ENCODE data around the gene ACMSD. TPM values are rescaled to one million over a fixed set of nuclear protein-coding genes. Genes with fewer than 3 reads are reported as not detected.
"Not testable (repeated sequence)": the region's sequence is repeated elsewhere in the genome, so short reads cannot be mapped to it uniquely, and the experiment has no call there.

The ACMSD gene
- polyA plus RNA-seq, 2 donors: not detected

DNA sequence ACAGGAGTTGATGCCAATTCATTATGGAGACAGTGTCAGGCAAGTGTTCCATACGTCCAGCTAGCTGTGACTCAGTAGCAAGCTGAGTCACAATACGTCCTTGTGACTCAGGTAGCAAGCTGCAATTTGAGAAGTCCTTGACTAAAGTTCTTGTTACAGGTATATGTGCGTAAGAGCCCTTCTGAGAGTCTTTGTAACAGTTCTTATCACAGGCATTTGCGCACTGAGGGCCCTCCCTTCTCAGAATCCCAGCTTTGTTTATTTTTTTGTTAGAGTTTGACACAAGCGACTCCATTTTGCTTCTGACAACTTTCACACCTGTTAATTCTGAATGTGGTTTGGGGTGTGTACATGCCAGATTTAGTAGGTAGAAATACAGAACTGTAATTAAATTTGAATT is 20.1 kb upstream of the ACMSD start:
- Histone ChIP-seq H3K4me1 (ENCODE audit: control insufficient read depth in 2 of 2, insufficient read depth in 2 of 2, low read length in 1 of 2) (no peaks in the 10 kb centered on the region), H3K9me3 (ENCODE audit: control insufficient read depth in 2 of 2, insufficient read depth in 1 of 2, low read depth in 1 of 2, low read length in 1 of 2) (no peaks in the 10 kb centered on the region), H3K4me3 (ENCODE audit: low read depth in 1 of 2, low read length in 2 of 2) (no peak overlapping the region), H3K27me3 (ENCODE audit: control insufficient read depth in 1 of 2, insufficient read depth in 2 of 2, low read length in 2 of 2) (no peaks in the 10 kb centered on the region), H3K27ac (ENCODE audit: low read depth in 2 of 2, low read length in 1 of 2) (no peak overlapping the region), H3K36me3 (ENCODE audit: control insufficient read depth in 2 of 2, insufficient read depth in 2 of 2, low read length in 1 of 2) (no peaks in the 10 kb centered on the region)
- WGBS, 2 donors: 58 to 65% methylated on average over 5 of the region's 5 CpGs

- Histone ChIP-seq H3K27ac (ENCODE audit: low read depth in 2 of 2, low read length in 1 of 2) (no peak overlapping the region), H3K9me3 (ENCODE audit: control insufficient read depth in 2 of 2, insufficient read depth in 1 of 2, low read depth in 1 of 2, low read length in 1 of 2) (no peaks in the 10 kb centered on the region), H3K4me1 (ENCODE audit: control insufficient read depth in 2 of 2, insufficient read depth in 2 of 2, low read length in 1 of 2) (no peaks in the 10 kb centered on the region), H3K4me3 (ENCODE audit: low read depth in 1 of 2, low read length in 2 of 2) (no peak overlapping the region), H3K27me3 (ENCODE audit: control insufficient read depth in 1 of 2, insufficient read depth in 2 of 2, low read length in 2 of 2) (no peaks in the 10 kb centered on the region), H3K36me3 (ENCODE audit: control insufficient read depth in 2 of 2, insufficient read depth in 2 of 2, low read length in 1 of 2) (no peaks in the 10 kb centered on the region)
- 66% methylated on average over 2 of the region's 2 CpGs for WGBS, 2 donors
Measured at GRCh38 chr2:134819334-134819733, 19.1 kb upstream of the ACMSD start.

GRCh38 chr2:134823431-134823830 is 15.0 kb upstream of the ACMSD start:
- Histone ChIP-seq H3K4me3 (ENCODE audit: low read depth in 1 of 2, low read length in 2 of 2) (no peak overlapping the region), H3K4me1 (ENCODE audit: control insufficient read depth in 2 of 2, insufficient read depth in 2 of 2, low read length in 1 of 2) (no peaks in the 10 kb centered on the region), H3K9me3 (ENCODE audit: control insufficient read depth in 2 of 2, insufficient read depth in 1 of 2, low read depth in 1 of 2, low read length in 1 of 2) (no peaks in the 10 kb centered on the region), H3K36me3 (ENCODE audit: control insufficient read depth in 2 of 2, insufficient read depth in 2 of 2, low read length in 1 of 2) (no peaks in the 10 kb centered on the region), H3K27me3 (ENCODE audit: control insufficient read depth in 1 of 2, insufficient read depth in 2 of 2, low read length in 2 of 2) (no peaks in the 10 kb centered on the region), H3K27ac (ENCODE audit: low read depth in 2 of 2, low read length in 1 of 2) (no peak overlapping the region)
- WGBS, 2 donors: 60 to 62% methylated on average over 2 of the region's 2 CpGs

- Histone ChIP-seq H3K4me1 (ENCODE audit: control insufficient read depth in 2 of 2, insufficient read depth in 2 of 2, low read length in 1 of 2) (no peaks in the 10 kb centered on the region), H3K4me3 (ENCODE audit: low read depth in 1 of 2, low read length in 2 of 2) (no peak overlapping the region), H3K27ac (ENCODE audit: low read depth in 2 of 2, low read length in 1 of 2) (no peak overlapping the region), H3K9me3 (ENCODE audit: control insufficient read depth in 2 of 2, insufficient read depth in 1 of 2, low read depth in 1 of 2, low read length in 1 of 2) (no peaks in the 10 kb centered on the region), H3K27me3 (ENCODE audit: control insufficient read depth in 1 of 2, insufficient read depth in 2 of 2, low read length in 2 of 2) (no peaks in the 10 kb centered on the region), H3K36me3 (ENCODE audit: control insufficient read depth in 2 of 2, insufficient read depth in 2 of 2, low read length in 1 of 2) (no peaks in the 10 kb centered on the region)
- WGBS, 2 donors: 75 to 78% methylated on average over 2 of the region's 2 CpGs
Measured at GRCh38 chr2:134823832-134824231, 14.6 kb upstream of the ACMSD start.

- 74 to 89% methylated on average over 9 to 13 of the region's 13 CpGs for WGBS, 2 donors
- H3K9me3 ChIP-seq (ENCODE audit: control insufficient read depth in 2 of 2, insufficient read depth in 1 of 2, low read depth in 1 of 2, low read length in 1 of 2); H3K4me1 ChIP-seq (ENCODE audit: control insufficient read depth in 2 of 2, insufficient read depth in 2 of 2, low read length in 1 of 2); H3K4me3 ChIP-seq (ENCODE audit: low read depth in 1 of 2, low read length in 2 of 2); H3K27me3 ChIP-seq (ENCODE audit: control insufficient read depth in 1 of 2, insufficient read depth in 2 of 2, low read length in 2 of 2); H3K27ac ChIP-seq (ENCODE audit: low read depth in 2 of 2, low read length in 1 of 2); H3K36me3 ChIP-seq (ENCODE audit: control insufficient read depth in 2 of 2, insufficient read depth in 2 of 2, low read length in 1 of 2): not testable (repeated sequence)
Measured at GRCh38 chr2:134825716-134826115, 12.7 kb upstream of the ACMSD start.

DNA sequence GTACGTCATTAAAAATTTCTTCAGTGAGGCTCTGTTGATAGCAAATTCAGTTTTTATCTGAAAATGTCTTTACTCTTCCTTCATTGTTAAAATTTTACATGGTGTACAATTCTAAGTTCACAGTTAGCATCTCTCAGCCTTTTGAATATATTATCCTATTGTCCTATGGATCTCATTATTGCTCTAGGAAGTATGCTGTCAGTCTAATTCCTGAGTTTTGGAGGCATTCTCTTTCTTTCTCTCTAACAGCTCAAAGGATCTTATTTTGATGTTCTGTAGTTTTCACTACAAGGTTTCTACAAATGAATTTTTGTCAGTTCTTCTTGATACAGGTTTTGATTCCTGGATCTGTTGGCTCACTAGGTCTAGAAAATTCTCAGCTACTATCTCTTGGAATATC is 2.9 kb upstream of the ACMSD start:
- Histone ChIP-seq H3K9me3 (ENCODE audit: control insufficient read depth in 2 of 2, insufficient read depth in 1 of 2, low read depth in 1 of 2, low read length in 1 of 2) (no peaks in the 10 kb centered on the region), H3K36me3 (ENCODE audit: control insufficient read depth in 2 of 2, insufficient read depth in 2 of 2, low read length in 1 of 2) (no peaks in the 10 kb centered on the region), H3K4me3 (ENCODE audit: low read depth in 1 of 2, low read length in 2 of 2) (no peak overlapping the region), H3K4me1 (ENCODE audit: control insufficient read depth in 2 of 2, insufficient read depth in 2 of 2, low read length in 1 of 2) (no peaks in the 10 kb centered on the region), H3K27ac (ENCODE audit: low read depth in 2 of 2, low read length in 1 of 2) (no peak overlapping the region), H3K27me3 (ENCODE audit: control insufficient read depth in 1 of 2, insufficient read depth in 2 of 2, low read length in 2 of 2) (peaks cover 0 to 2% of the 10 kb centered on the region in 2 donors)
- 88 to 91% methylated on average over 1 of the region's 1 CpG for WGBS, 2 donors

DNA sequence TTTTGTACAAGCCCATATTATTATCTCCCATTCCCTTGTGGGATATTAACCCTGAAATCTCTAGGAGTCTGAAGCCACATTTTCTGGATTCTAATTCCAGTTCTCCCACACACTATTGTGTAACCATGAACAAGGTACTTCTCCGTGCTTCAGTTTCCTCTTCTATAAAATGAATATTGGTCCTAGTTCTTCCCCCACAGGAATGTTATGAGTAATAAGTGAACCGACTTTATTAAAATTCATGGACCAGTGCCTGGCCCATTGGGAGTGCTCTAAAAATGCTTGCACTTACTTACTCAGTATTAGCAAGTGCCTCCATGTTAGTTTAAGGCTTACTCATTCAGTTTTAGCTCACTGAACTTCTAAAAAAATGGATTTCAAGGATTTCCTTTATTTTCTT is 1.4 kb upstream of the ACMSD start:
- no peak overlapping the region for H3K4me3 ChIP-seq (ENCODE audit: low read depth in 1 of 2, low read length in 2 of 2)
- H3K4me1 ChIP-seq (ENCODE audit: control insufficient read depth in 2 of 2, insufficient read depth in 2 of 2, low read length in 1 of 2): no peaks in the 10 kb centered on the region
- H3K27me3 ChIP-seq (ENCODE audit: control insufficient read depth in 1 of 2, insufficient read depth in 2 of 2, low read length in 2 of 2): peaks cover 0 to 2% of the 10 kb centered on the region in 2 donors
- H3K36me3 ChIP-seq (ENCODE audit: control insufficient read depth in 2 of 2, insufficient read depth in 2 of 2, low read length in 1 of 2): no peaks in the 10 kb centered on the region
- 67% methylated on average over 2 of the region's 2 CpGs for WGBS, 2 donors
- H3K27ac ChIP-seq (ENCODE audit: low read depth in 2 of 2, low read length in 1 of 2): no peak overlapping the region
- H3K9me3 ChIP-seq (ENCODE audit: control insufficient read depth in 2 of 2, insufficient read depth in 1 of 2, low read depth in 1 of 2, low read length in 1 of 2): no peaks in the 10 kb centered on the region

DNA sequence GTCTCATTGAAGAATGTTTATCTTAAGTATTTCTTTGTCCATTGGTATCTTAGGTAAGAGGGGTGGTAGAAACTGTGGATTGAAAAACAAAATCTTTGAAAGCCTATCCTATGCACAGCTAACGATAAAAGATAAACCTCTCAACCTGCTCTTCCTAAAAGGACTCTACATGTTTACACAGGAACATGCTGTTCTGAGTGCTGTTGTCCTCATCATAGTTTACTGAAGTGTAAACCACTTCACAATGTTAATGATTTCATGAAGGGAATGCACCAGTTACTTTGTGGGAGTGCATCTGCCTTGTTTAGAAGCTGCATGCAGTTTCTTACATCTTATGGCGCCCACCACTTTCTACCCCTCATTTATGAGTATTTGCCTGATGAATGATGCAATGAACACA is 1.2 kb downstream of the ACMSD start:
- WGBS, 2 donors: 62 to 72% methylated on average over 2 of the region's 2 CpGs
- Histone ChIP-seq H3K27me3 (ENCODE audit: control insufficient read depth in 1 of 2, insufficient read depth in 2 of 2, low read length in 2 of 2) (peaks cover 0 to 2% of the 10 kb centered on the region in 2 donors), H3K9me3 (ENCODE audit: control insufficient read depth in 2 of 2, insufficient read depth in 1 of 2, low read depth in 1 of 2, low read length in 1 of 2) (no peaks in the 10 kb centered on the region), H3K36me3 (ENCODE audit: control insufficient read depth in 2 of 2, insufficient read depth in 2 of 2, low read length in 1 of 2) (no peaks in the 10 kb centered on the region), H3K4me3 (ENCODE audit: low read depth in 1 of 2, low read length in 2 of 2) (no peak overlapping the region), H3K27ac (ENCODE audit: low read depth in 2 of 2, low read length in 1 of 2) (no peak overlapping the region), H3K4me1 (ENCODE audit: control insufficient read depth in 2 of 2, insufficient read depth in 2 of 2, low read length in 1 of 2) (no peaks in the 10 kb centered on the region)

- Histone ChIP-seq H3K4me3 (ENCODE audit: low read depth in 1 of 2, low read length in 2 of 2) (no peak overlapping the region), H3K36me3 (ENCODE audit: control insufficient read depth in 2 of 2, insufficient read depth in 2 of 2, low read length in 1 of 2) (no peaks in the 10 kb centered on the region), H3K4me1 (ENCODE audit: control insufficient read depth in 2 of 2, insufficient read depth in 2 of 2, low read length in 1 of 2) (no peaks in the 10 kb centered on the region), H3K27me3 (ENCODE audit: control insufficient read depth in 1 of 2, insufficient read depth in 2 of 2, low read length in 2 of 2) (peaks cover 0 to 2% of the 10 kb centered on the region in 2 donors), H3K27ac (ENCODE audit: low read depth in 2 of 2, low read length in 1 of 2) (no peak overlapping the region), H3K9me3 (ENCODE audit: control insufficient read depth in 2 of 2, insufficient read depth in 1 of 2, low read depth in 1 of 2, low read length in 1 of 2) (no peaks in the 10 kb centered on the region)
- WGBS, 2 donors: 68 to 81% methylated on average over 2 of the region's 2 CpGs
Measured at GRCh38 chr2:134842930-134843490, 4.6 kb downstream of the ACMSD start.

GRCh38 chr2:134843968-134844367 is 5.6 kb downstream of the ACMSD start:
- no peaks in the 10 kb centered on the region for H3K9me3 ChIP-seq (ENCODE audit: control insufficient read depth in 2 of 2, insufficient read depth in 1 of 2, low read depth in 1 of 2, low read length in 1 of 2)
- H3K27ac ChIP-seq (ENCODE audit: low read depth in 2 of 2, low read length in 1 of 2): no peak overlapping the region
- H3K36me3 ChIP-seq (ENCODE audit: control insufficient read depth in 2 of 2, insufficient read depth in 2 of 2, low read length in 1 of 2): no peaks in the 10 kb centered on the region
- peaks cover 0 to 2% of the 10 kb centered on the region in 2 donors for H3K27me3 ChIP-seq (ENCODE audit: control insufficient read depth in 1 of 2, insufficient read depth in 2 of 2, low read length in 2 of 2)
- H3K4me1 ChIP-seq (ENCODE audit: control insufficient read depth in 2 of 2, insufficient read depth in 2 of 2, low read length in 1 of 2): no peaks in the 10 kb centered on the region
- 82 to 87% methylated on average over 4 of the region's 4 CpGs for WGBS, 2 donors
- no peak overlapping the region for H3K4me3 ChIP-seq (ENCODE audit: low read depth in 1 of 2, low read length in 2 of 2)

Data from esophagus (tissue), 2 donors.